NCI-H2196 (cell line): Measurements from ENCODE around the gene GNG13.

ENCODE experiments used
- DNase-seq: peaks from one replicate; lab custom pipeline; 2025; ENCODE audit not compliant: unreplicated experiment; lab: John Stamatoyannopoulos, UW

Gene GNG13

DNA sequence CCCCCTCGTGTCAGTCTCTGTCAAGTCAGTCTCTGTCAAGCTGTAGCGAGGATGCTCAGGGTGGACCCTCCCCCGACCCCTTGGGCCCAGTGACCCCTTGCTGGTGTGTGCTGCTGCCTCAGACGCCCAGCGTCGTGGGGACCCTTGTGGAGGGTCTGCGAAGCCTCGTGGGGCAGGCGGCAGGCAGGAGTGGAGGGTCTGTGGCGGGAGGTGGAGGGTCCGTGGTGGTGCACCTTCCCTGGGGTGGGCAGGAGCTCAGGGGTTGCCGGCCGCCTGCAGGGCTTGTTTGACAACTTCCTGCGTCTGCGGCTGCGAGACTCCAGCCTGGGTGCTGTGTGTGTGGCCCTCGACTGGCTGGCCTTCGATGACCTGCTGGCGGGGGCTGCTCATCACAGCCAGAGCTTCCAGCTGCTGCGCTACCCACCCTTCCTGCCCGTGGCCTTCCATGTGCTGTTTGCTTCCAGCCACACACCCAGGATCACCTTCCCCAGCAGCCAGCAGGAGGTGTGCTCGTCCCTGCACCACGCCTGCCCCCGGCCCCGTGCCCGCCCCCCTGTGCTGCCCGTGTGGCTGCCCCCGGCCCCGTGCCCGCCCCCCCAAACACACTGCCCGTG lies 5.6 kb downstream of the GNG13 start:
- no peak for DNase-seq

DNA sequence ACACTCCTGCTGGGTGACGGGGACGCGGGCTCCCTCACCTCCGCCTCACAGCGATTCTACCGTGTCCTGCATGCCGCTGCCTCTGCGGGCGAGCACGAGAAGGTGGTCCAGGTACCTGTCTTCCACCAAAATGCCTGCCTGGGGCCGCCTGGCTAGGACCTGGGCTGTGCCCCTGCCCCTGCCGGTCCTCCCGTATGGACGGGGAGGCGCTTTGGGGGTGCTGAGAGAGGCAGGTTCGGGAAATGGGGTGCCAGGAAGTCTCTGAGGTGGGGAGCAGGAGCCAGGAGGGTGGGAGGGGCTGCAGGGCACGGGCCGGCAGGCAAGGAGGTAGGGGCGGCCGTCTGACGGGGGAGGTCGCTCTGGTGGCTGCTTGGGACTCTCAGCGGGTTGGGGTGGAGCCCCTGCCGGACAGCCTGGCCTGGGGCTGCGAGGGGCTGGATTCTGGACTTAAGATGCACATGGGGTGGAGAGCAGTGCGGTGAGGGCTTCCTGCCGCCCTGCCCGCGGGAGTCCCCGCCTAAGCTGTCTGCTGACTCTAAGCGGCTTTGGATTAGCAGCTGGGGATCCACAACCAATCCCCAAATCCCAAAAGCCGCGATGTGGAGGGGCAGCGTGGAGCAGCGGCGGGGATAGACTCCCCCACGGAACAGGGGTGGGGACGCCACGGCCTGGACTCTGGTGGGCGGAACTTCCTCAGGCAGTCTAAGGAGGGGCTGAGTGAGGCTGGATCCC lies 6.3 kb downstream of the GNG13 start:
- no peak for DNase-seq

DNA sequence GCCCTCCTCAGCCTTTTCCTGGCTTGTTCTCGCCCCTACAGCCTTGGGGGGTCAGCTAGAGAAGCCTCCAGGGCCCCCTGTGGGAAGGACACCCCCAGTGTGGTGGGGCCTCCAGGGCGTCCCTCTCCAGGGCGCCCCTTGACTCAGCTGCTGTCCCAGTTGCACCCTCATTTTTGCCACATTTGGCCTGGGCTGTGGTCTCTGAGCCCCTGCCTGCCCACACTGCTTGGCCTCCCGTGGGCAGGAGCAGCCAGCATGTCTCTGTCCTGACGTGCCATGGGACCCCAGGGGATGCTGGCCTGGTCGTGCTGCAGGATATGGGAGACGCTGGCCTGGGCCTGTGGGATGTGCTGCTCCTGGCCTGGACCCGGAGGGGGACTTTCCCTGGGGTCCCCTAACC lies 7.1 kb downstream of the GNG13 start:
- no peak for DNase-seq

DNA sequence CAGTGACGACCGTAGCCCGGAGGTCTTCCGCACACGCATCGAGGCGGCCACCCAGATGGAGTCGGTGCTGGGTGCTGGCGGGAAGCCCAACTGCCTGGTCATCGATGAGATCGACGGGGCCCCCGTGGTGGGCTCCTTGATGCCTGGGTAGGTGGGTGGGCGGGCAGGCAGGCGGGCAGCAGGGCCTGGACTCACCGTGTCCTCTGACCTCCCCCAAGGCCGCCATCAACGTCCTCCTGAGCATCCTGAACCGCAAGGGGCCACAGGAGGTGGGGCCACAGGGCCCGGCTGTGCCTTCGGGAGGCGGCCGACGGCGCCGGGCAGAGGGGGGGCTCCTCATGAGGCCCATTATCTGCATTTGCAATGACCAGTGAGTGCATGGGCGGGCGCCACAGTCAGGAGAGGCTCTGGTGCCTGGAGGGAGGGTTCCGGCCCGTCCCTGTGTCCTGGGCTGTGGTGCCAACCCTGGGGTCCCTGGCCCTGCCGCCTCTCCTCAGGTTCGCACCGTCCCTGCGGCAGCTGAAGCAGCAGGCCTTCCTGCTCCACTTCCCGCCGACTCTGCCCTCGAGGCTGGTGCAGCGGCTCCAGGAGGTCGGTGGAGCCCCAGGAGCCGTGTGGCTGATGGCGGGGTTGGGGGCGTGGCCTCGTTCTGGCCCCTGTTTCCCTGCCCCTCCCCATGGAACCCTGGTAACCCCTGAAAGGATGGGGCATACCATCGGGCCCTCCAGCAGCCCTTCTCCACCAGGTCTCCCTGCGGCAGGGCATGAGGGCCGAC lies 8.1 kb downstream of the GNG13 start:
- DNase-seq: no peak

DNA sequence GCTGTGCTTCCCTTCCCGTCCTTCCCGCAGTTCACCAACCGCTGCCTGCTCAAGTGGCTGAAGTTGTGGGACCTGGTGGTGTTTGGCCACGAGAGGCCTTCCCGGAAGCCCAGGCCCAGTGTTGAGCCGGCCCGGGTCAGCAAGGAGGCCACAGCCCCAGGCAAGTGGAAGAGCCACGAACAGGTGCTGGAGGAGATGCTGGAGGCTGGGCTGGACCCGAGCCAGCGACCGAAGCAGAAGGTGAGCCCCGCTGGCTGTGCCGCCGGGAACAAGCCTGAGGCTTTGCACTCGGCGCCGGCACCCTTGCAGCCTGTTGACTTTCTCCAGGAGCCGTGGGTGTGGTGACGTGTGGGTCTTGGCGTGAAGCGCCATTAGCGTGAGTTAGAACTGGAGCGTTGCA lies 9.4 kb downstream of the GNG13 start:
- no peak for DNase-seq

DNA sequence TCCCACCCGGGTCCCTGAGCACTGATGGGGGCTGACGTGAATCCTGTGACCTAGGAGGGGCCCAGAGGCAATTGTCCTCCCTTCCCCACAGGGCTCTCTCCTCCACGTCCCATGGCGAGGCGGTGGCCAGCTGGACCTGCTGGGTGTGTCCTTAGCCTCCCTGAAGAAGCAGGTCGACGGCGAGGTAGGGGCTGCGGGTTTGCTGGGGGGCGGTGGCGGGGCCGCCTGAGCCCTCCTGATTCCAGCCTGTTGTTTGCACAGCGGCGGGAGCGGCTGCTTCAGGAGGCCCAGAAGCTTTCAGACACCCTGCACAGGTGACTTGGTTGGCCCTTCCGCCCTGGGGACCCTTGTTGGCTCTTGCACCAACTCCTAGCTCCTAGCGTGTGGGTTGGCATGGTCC lies 10.4 kb downstream of the GNG13 start:
- no peak for DNase-seq

DNA sequence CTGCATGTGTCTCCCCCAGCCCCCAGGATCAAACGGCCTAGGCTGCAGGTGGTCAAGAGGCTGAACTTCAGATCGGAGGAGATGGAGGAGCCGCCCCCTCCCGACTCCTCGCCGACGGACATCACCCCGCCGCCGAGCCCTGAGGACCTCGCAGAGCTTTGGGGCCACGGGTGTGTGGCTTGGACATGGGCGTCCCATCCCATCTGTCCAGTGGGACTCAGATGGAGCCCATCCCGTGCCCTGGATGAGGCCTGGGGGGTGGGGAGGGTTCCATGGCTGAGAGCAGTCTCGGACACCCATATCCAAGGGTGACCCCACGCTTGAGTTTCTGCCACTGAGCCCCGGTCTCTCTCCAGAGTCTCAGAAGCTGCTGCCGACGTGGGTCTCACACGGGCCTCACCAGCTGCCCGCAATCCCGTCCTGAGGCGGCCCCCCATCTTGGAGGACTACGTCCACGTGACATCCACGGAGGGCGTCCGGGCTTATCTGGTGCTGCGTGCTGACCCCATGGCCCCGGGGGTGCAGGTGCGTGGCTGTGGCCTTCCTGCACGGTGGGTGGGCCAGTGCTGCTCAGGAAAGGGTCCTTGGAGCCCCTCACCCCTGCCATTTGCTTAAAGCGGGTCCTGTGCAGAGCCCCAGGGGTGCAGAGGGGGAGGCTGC lies 11.2 kb downstream of the GNG13 start:
- DNase-seq: no peak

DNA sequence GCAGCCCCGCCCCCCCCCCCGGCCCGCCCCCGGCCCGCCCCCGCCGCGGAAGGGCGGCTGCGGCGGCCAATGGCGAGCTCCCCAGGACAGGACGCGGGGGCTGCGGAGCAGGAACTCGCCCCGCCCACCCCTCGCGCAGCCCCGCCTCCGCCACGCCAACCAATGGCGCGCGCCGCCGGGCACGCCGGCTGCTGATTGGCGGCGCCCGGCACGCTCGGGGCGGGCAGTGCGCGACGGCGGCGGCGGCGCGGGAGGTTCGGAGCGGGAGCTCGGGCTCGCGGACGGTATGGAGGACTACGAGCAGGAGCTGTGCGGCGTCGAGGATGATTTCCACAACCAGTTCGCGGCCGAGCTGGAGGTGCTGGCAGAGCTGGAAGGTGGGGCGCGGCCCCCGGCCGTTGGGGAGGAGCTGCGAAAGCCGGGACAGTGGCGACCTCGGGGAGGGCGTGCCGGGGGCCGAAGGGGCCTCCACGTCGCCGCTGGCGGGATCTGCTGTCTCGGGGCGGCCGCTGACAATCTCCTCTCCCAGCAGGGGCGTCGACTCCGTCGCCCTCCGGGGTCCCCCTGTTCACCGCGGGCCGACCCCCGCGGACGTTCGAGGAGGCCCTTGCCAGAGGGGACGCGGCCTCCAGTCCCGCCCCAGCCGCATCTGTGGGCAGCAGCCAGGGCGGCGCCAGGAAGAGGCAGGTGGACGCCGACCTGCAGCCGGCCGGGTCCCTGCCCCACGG lies 12.0 kb downstream of the GNG13 start, which contains the start of gene CHTF18:
CHTF18 (plus strand) TSS at position 222 of the 728 bp plus-strand sequence; CDS start at position 287, 65 bp downstream.
- peak; percentile 92 for DNase-seq

DNA sequence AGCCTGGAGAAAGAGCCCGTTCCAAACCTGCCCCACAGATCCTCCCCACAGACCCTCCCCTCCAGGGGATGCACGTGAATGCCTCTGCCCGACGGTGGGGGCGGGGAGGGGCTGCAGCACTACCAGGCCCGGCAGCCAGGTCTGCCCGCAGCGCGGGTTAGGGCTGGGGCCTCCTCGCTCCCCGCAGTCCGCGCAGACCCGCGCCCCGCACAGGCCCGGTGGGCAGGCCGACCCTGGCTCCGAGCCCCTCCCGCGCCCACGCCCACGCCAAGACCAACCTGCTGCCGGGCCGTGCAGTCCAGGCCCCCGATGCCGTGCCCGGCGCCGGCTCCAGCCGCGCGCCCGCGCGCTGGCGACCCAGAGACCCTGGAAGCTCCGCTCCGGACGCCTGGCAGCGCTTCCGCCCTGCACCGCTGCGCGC lies 12.5 kb downstream of the GNG13 start, which contains the start of gene RPUSD1:
RPUSD1 (minus strand) TSS at position 404 of the 421 bp plus-strand sequence. CDS start 644 bp downstream, outside the sequence.
- no peak for DNase-seq

DNA sequence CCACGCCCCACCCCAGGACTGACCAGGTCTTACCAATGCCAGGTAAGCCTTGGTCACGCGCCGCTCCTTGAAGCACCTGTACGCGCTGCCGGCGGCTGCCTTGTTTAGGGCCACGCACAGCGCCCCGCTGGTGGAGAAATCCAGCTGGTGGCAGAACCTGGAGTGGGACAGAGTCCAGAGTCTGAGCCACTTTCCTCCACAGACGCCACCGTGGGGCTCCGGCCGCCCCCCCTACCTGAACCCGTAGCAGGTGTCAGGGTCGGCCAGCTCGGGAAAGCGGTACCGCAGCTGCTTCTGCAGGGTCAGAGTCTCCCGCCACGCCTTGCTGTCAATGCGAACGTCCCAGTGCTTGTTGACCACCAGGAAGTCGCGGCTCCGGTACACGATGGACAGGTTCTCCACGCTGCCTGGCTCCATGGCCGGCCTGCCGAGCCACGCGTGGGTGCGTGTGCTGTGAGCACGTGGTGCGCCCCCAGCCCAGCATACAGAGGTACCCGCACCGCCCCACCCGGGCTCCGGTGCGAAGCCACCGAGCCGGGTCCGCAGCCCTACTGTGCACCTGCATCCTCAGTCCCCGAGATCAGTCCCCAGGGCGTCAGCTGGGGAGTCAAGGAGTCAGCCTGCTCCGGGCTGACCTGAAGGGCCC lies 13.1 kb downstream of the GNG13 start:
- DNase-seq: no peak

DNA sequence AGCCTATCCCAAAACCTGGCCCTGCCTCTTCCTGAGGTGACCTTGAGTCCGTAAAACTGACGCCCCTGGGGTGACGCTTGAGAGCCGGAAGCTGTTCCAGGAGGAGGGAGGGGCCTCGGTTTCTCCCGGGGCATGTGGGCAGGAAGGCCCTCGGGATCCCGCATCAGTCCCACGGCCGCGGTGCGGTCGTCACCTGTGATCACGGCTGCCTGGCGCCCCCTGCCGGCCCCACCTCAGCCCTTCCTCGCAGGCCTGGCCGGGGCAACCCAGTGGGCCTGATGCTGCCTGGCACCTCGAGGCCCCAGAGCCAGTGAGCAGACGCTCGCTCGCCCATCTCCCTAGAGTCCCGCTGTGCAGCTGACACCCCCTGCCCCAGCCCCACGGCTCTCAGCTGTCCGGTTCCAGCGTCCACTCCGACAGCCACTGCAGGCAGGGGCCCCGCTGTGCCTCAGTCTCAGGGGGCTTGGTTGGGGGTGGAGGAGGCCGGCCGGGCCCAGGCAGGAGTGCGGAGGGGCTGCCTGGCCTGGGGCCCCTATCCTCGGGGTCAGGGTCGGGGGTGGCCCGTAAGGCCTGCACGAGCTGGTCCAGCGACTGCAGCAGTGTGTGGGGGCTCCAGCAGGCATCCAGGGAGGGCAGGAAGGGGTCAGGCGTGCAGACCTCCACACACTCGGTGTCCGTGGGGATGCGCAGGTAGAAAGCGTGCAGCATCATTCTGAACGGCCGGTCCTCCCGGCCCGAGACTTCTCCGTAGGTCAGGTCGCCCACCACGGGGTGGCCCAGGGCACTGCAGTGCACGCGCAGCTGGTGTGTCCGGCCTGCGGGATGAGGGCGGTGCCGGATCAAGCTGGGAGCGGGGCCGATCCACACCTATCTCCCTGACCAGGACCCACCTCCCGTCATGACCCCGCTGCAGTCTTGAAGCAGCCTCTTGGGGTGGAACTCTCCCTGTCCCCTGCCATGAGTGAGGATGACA lies 14.7 kb downstream of the GNG13 start:
- DNase-seq: peak; percentile 33

DNA sequence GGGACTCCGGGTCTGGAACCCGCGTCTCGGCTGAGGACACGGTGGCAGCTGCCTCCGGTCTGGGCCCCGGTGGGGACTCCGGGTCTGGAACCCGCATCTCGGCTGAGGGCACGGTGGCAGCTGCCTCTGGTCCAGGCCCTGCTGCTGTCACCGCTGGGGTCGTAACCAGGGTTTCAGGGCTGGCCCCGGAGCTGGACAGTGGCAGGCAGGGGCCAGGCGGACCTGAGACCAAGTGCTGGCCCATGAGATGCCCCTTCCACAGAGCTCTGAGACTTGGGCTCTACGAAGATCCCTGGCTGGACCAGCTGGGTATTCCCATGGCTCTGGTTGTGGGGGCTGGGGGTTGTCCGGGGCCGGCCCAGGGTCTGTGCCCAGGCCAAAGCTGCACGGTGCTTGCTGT lies 16.1 kb downstream of the GNG13 start:
- no peak for DNase-seq

DNA sequence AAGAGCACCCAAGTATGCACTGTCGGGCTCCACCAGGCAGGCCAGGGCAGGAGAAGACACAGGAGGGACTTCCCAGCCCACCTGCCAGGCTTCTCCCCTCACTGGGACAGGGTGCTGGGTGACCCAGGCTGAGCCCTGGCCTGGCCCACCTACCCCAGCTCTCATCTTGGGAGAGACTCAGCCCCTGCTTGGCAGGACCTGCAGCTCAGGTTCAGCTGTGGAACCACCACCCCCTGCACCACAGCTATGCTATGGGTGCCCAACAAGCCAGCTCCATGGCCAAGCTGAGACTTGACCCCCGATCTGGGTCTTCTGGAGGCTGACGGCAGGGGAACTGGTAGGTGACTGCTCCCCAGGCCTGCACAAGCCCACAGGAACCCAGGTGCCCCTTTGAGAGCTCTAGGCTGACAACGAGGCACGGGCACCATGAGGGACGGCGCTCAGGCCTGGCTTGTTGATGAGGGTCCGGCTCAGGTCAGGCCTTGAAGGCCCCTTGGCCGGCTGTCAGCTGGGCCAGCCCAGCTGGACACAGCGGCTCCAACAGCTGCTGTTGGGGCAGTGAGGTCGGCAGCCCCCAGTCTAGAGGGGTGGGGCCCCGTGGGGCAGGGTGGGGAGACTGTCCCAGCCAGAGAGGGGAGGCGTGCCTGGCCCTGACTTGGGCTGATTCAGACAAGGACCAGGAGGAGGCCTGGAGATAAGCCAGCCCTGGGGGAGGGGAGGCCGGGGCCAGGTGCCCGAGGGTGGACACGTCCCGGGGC lies 17.0 kb downstream of the GNG13 start:
- DNase-seq: no peak

DNA sequence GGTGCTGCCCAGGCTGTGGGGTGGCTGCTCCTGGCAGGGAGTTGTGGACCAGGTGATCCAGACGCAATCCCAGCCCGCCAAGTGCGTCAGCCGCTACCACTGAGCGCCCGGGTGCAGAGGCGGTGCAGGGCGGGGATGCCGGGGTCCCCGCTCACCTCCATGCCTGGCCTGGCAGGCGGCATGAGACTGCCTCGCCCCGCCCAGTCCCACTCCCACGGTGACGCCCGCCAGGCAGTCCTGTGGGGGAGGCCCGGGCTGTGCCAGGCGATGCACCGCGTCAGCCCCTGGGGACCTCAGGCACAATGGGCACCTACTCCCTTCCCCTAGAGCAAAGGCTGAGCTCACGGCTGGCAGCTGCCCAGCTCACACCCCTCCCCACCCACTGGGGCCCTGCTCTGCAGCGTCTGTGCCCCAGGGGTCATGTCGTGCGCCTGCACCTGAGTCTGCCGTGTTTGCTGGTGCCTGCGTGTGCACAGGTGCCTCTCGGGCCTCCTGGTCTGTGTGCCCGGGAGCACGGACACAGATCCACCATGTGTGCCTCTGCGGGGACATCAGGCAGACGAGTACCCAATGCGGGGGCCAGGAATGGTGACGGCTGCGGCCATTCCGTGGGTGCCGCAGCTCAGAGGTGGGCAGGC lies 17.6 kb downstream of the GNG13 start:
- no peak for DNase-seq

DNA sequence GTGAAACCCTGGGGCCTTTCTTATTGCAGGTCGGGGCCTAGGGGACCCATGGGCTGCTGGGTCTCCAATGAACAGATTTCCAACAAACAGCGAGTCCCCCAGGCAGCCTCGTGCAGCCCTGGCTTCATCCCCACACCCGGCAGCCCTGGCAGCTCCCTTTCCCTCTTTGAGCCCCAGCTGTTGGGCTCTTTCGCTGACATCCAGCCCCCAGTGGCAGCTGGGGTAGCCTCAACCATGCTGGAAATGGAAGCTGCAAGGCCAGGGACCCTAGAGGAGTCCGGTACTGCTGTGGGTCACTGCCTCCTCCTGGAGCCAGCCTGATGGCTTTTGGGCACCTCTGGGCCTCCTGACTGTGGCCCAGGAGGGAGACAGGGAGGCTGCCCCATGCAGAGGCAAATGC lies 18.3 kb downstream of the GNG13 start:
- DNase-seq: no peak

DNA sequence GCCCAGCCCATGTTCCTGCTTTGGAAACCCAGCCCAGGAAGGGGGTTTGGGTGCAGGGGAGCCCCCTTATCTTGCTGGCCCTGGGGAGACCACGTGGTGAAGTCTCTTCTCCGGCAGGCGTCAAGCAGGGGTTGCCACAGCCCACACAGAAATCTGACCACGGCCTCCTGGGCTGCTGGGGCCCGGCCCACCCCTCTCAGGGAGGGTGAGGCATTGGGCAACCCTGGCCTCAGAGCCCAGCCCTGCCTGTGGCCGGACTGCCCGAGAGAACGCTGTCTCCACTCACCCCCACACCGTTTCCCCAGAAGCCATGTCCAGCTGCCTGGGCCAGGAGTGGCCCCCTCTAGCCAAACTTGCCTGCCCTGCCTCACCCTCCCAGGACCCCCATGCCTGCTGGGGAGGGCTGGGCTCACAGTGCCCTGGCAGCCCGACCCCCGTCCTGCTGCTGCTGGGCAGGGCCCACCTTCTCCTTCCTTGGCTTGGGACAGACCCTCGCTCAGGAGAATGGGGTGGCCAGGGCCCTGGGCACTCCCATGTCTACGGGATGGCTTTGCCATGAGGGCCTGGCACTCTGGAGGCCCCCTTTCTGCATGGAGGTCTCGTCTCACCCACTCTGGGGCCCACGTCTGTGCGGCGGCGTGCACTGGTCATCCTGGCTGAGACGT lies 19.1 kb downstream of the GNG13 start:
- no peak for DNase-seq

DNA sequence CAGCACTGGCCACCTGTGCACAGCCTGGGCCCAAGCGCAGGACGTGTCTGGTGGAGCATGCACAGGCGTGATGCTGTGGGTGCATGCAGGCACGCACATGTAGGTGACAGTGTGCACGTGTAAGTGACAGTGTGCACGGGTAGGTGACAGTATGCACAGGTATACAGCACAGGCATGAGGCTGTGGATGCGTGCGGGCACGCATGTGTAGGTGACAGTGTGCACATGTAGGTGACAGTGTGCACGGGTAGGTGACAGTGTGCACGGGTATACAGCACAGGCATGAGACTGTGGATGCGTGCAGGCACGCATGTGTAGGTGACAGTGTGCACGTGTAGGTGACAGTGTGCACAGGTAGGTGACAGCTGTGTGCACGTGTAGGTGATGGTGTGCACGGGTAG lies 20.2 kb downstream of the GNG13 start:
- no peak for DNase-seq
